GM12892 (cell line): Measurements from ENCODE around the gene CDCA8. TPM values are rescaled to one million over a fixed set of nuclear protein-coding genes. Genes with fewer than 3 reads are reported as not detected.

ENCODE experiments used
- DNase-seq: peaks from one replicate; pipeline ENCODE4 v3.0.0; 2011; ENCODE audit not compliant: insufficient read length
- FAIRE-seq: peaks from 2 replicates; lab custom pipeline; 2011; peaks lifted over from hg19 to GRCh38; lab: Jason Lieb, UNC
- POLR2A ChIP-seq: IDR thresholded peaks from 2 replicates; pipeline ENCODE4 v1.6.1; 2011; ENCODE audit warnings: low read depth, low read length, control low read depth
- POLR2AphosphoS5 ChIP-seq: IDR thresholded peaks from 2 replicates; pipeline ENCODE4 v1.6.1; 2011; ENCODE audit warnings: low read depth, low read length, control low read depth
- TAF1 ChIP-seq: IDR thresholded peaks from 2 replicates; pipeline ENCODE4 v1.6.1; 2011; ENCODE audit warnings: low read depth, mild to moderate bottlenecking, control low read depth, low read length, borderline replicate concordance
- polyA plus RNA-seq: library from polyadenylated mRNA; unstranded; fragments of >200 nt; gene quantifications from one replicate; pipeline ENCODE4 v1.2.1, GENCODE V29; 2012; ENCODE audit warnings: missing spikeins, inconsistent platforms; ENCODE audit not compliant: missing spikeins

Gene CDCA8
- 22.7 TPM for polyA plus RNA-seq

GRCh38 chr1:37692078-37692833 is at the start of gene CDCA8:
CDCA8 (plus strand) TSS chr1:37692516; CDS start chr1:37692691, 175 bp downstream.
- DNase-seq, result peak; percentile 95
- FAIRE-seq, result peak; percentile 91
- TF ChIP-seq POLR2AphosphoS5, result peak; percentile 90
- peak; percentile 88 for TF ChIP-seq POLR2A
- TF ChIP-seq TAF1, result 0 out of 2 replicates have a peak, but pooled peaks have one; percentile 26

DNA sequence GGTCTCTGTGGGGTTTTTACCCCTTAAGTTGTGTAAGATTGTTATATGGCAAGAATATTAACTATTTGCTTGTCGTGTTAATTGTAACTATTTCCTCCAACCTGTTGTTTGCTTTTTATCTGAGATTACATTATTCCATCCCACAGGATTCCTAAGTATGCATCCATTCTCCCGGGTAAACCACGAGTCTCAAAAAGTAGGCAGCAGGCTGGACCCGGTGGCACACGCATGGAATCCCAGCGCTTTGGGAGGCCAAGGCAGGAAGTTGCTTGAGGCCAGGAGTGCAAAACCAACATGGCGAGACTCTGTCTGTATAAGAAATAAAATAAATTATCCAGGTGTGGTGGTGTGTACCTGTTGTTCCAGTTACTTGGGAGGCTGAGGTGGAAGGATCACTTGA is 45.0 kb upstream of the CDCA8 start:
- TF ChIP-seq TAF1 (no peak), POLR2AphosphoS5 (no peak), POLR2A (no peak)
- no peak for DNase-seq
- FAIRE-seq, result no peak

DNA sequence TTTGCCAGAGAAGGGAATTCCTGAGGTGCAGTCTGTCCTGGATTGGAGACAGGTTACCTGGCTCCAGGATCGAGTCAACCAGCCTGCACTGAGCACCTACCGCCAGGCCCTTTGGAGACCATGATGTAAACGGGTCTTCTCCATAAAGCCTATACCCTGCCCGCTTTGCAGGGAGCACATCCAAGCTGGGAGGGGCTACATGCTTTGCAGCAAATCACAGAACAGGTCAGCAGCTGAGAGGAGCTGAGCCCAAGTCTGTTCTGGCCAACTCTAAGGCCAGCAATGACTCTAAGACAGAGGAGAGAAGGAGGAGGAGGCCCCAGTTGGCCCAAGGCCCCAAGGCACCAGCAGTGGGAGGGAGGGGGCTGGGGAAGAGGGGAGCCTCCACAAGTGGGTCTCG is 42.1 kb upstream of the CDCA8 start:
- DNase-seq (no peak), FAIRE-seq (no peak)
- TF ChIP-seq POLR2A (no peak), TAF1 (no peak), POLR2AphosphoS5 (no peak)

DNA sequence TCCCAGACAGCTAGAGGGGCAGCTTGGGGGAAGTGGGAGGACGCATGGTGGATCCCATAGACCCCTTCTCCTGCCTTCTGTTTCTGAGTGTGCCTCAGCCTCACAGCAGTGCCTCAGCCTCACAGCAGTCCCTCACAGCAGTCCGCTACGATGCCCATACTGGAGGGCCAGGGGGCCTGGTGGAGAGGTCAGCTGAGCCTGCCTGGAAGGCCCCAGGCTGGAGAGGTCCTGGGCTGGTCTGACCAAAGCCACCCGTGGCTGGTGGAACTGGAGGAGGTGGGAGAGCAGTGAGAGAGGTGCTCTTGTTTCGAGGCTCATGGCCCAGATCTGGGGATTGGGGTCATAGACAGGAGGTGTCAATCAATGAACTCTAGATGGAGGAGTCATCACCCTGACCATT is 41.6 kb upstream of the CDCA8 start:
- TF ChIP-seq TAF1 (no peak), POLR2A (no peak), POLR2AphosphoS5 (no peak)
- DNase-seq (no peak), FAIRE-seq (no peak)

DNA sequence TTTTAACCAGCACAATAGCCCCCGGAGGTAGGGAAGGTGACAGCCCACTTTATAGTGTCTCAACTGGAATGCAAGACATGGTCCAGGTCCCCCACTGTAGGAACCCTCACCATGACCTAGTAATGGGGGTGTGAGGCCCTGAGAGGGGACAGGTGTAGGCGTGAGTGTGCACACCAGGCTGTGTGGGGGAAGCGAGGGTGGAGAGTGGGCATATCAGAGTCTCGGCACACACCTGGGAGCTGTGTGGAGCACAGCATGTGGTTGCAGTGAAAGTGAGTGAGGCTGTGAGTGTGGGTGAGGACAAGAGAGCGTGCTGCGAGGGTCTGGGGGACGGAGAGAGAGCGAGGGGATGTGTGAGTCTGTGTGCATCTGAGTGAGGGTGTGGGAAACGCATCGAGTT is 40.5 kb upstream of the CDCA8 start:
- no peak for FAIRE-seq

GRCh38 chr1:37652976-37653375 is 39.3 kb upstream of the CDCA8 start:
- DNase-seq, result no peak
- FAIRE-seq, result no peak
- TF ChIP-seq POLR2A (no peak), POLR2AphosphoS5 (no peak), TAF1 (no peak)

More for the DNA sequence above, 40.5 kb upstream of the CDCA8 start:
- TF ChIP-seq TAF1, result no peak
- DNase-seq, result no peak

DNA sequence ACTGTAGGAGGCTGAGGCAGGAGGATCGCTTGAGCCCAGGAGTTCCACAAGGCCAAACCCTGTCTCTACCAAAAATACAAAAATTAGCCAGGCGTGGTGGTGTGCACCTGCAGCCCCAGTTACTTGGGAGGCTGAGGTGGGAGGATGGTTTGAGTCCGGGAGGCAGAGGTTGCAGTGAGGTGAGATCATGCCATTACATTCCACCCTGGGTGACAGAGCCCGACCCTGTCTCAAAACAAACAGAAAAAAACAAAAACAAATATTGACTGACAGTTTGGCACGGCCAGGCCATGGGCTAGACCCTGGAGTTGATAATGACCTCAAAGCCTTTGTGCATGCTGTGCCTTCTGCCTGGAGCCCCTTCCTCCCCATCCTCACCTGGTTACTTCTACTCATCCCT is 38.4 kb upstream of the CDCA8 start:
- TF ChIP-seq POLR2AphosphoS5 (no peak), TAF1 (no peak), POLR2A (no peak)
- no peak for FAIRE-seq
- DNase-seq, result no peak

DNA sequence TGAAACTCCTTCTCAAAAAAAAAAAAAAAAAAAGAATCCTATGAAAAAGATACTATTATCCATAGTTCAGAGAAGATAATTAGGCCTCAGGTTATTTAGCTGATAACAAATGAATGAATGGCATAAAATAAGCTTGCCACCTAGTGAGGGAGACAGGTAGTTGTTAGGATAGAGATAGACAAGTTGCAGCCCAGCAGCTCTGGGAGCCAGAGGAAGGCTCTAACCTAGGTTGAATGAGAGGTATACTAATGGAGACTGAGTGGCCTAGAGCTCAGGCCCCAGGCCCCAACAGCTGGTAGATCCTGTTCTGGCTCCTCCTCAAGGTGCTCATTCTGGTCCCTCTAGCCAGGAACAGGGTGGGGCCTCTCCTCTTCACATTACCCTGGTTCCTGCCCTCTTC is 37.0 kb upstream of the CDCA8 start:
- FAIRE-seq (no peak), DNase-seq (no peak)
- TF ChIP-seq POLR2A, result no peak
- no peak for TF ChIP-seq TAF1
- TF ChIP-seq POLR2AphosphoS5, result no peak

- DNase-seq (no peak), FAIRE-seq (no peak)
- TF ChIP-seq TAF1, result no peak
- TF ChIP-seq POLR2A, result no peak
These were observed 36.3 kb upstream of the CDCA8 start for GRCh38 chr1:37656026-37656425.

DNA sequence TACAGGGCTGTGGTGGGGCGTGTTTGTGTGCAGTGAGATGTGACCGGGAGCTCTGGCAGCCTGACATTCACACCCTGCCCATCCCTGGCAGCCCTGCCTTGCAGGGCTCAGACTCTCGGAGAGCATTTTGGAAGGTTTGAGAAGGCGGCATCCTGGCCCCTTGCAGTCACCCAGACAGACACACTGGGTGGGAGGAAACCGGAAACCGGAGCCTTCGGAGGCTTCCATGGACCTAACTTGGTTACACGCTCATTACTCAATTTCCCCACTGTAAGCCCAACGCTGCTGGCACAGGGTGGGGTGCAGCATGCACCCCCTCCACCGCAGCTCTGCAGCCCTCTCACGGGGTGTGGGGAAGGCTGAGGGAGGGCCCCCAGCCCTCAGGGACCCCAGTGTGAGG is 35.4 kb upstream of the CDCA8 start:
- TF ChIP-seq POLR2A (no peak), TAF1 (no peak), POLR2AphosphoS5 (no peak)
- FAIRE-seq, result no peak
- no peak for DNase-seq

- no peak for DNase-seq
- TF ChIP-seq TAF1, result no peak
- no peak for TF ChIP-seq POLR2AphosphoS5
- TF ChIP-seq POLR2A, result no peak
- no peak for FAIRE-seq
These were observed 34.5 kb upstream of the CDCA8 start for GRCh38 chr1:37657620-37658412.

DNA sequence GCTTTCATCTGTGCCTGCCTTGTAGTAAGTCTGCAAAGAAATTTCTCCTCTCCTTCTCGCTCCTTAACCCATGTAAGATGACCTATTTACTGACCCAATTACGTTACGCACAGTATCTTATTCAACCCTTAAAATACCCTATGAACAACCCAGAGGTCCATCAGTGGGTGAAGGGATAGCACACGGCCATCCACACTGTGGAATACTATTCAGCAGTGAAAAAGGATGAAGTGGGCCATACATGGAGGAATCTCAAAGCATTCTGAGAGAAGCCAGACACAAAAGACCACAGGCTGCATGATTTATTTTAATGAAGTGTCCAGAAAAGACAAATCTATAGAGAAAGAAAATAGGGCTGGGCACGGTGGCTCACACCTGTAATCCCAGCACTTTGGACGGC is 33.8 kb upstream of the CDCA8 start:
- DNase-seq (no peak), FAIRE-seq (no peak)
- TF ChIP-seq TAF1 (no peak), POLR2AphosphoS5 (no peak), POLR2A (no peak)

DNA sequence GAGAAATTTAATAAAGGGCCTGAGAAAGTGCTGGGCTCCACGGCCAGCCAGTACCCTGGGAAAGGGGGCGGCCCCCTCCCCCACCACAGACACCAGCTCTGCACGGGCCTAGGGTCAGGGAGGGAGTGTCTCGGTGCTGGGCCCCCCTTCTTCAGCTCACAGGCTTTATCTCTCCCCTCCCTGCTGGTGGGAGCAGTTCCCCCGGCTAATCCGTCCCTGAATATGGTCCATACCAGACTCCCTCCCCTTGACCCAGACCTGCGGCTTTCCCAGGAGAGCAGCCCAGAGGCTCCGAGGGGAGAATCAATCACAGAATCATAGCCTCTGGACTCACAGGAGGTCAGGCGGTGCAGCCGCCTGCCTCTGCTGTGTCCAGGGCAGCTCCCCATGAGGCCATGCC is 31.7 kb upstream of the CDCA8 start:
- DNase-seq (no peak), FAIRE-seq (no peak)
- TF ChIP-seq POLR2A, result no peak
- TF ChIP-seq TAF1, result no peak
- no peak for TF ChIP-seq POLR2AphosphoS5
